Mesodermal cell (in vitro differentiated cells): ENCODE results near the gene RNU6-9.
"Not testable (repeated sequence)": the region's sequence is repeated elsewhere in the genome, so short reads cannot be mapped to it uniquely, and the experiment has no call there.

Source experiments
- H3K27ac ChIP-seq: 2 replicates; pipeline ENCODE4 v1.7.0; 2013; ENCODE audit warnings: mild to moderate bottlenecking, low read depth, low read length, moderate library complexity; ENCODE audit not compliant: severe bottlenecking
- H3K36me3 ChIP-seq: 2 replicates; pipeline ENCODE4 v1.7.1; 2013; ENCODE audit warnings: mild to moderate bottlenecking, low read length, moderate library complexity; ENCODE audit not compliant: control insufficient read depth, insufficient read depth
- H3K4me1 ChIP-seq: one replicate; pipeline ENCODE4 v1.7.1; 2013; ENCODE audit warnings: mild to moderate bottlenecking, low read length; ENCODE audit not compliant: insufficient read depth, control insufficient read depth, poor library complexity, severe bottlenecking
- H3K4me3 ChIP-seq: 2 replicates; pipeline ENCODE4 v1.7.0; 2013; ENCODE audit warnings: low read length, control low read depth, mild to moderate bottlenecking; ENCODE audit not compliant: insufficient read depth, poor library complexity, severe bottlenecking; ENCODE audit errors: extremely low read depth
- H3K9me3 ChIP-seq: 2 replicates; pipeline ENCODE4 v1.7.1; 2013; ENCODE audit warnings: mild to moderate bottlenecking, low read length, moderate library complexity; ENCODE audit not compliant: control insufficient read depth
- WGBS, 2 experiments: methylation state at CpG; one replicate each; pipeline ENCODE4 v1.1.5; 2013; ENCODE audit warnings: missing lambda C conversion rate in 2 of 2; ENCODE audit not compliant: insufficient coverage in 2 of 2; 5-methylcytosine and 5-hydroxymethylcytosine counted together

RNU6-9 gene

GRCh38 chr19:853014-853585 lies 40.2 kb upstream of the RNU6-9 start:
- WGBS, 2 experiments = 88 to 93% methylated on average over 37 to 51 of the region's 67 CpGs
- no peaks in the 10 kb centered on the region for H3K36me3 ChIP-seq
- H3K9me3 ChIP-seq = no peaks in the 10 kb centered on the region
- H3K4me3 ChIP-seq = no peak overlapping the region
- H3K27ac ChIP-seq = no peak overlapping the region
- H3K4me1 ChIP-seq = no peaks in the 10 kb centered on the region

- H3K4me3 ChIP-seq, H3K4me1 ChIP-seq, H3K27ac ChIP-seq, H3K36me3 ChIP-seq, H3K9me3 ChIP-seq: not testable (repeated sequence)
- WGBS, 2 experiments = 88 to 94% methylated on average over 6 to 8 of the region's 17 CpGs
Measured at GRCh38 chr19:853614-854220, 39.6 kb upstream of the RNU6-9 start.

- 100% methylated on average over 1 of the region's 6 CpGs; no CpG with 5 or more reads in 1 of the 2 experiments for WGBS, 2 experiments
Measured at GRCh38 chr19:854549-854948, 38.7 kb upstream of the RNU6-9 start.

GRCh38 chr19:855142-855541 lies 38.1 kb upstream of the RNU6-9 start:
- H3K4me1 ChIP-seq = no peaks in the 10 kb centered on the region
- H3K9me3 ChIP-seq = no peaks in the 10 kb centered on the region
- 84 to 93% methylated on average over 7 to 8 of the region's 12 CpGs for WGBS, 2 experiments
- H3K27ac ChIP-seq = no peak overlapping the region
- no peaks in the 10 kb centered on the region for H3K36me3 ChIP-seq
- no peak overlapping the region for H3K4me3 ChIP-seq

More at GRCh38 chr19:854549-854948, 38.7 kb upstream of the RNU6-9 start:
- H3K4me1 ChIP-seq = no peaks in the 10 kb centered on the region
- H3K4me3 ChIP-seq = no peak overlapping the region
- H3K36me3 ChIP-seq = no peaks in the 10 kb centered on the region
- no peak overlapping the region for H3K27ac ChIP-seq
- H3K9me3 ChIP-seq = no peaks in the 10 kb centered on the region

- Histone ChIP-seq H3K9me3 (no peaks in the 10 kb centered on the region), H3K27ac (no peak overlapping the region), H3K4me3 (no peak overlapping the region), H3K4me1 (no peaks in the 10 kb centered on the region), H3K36me3 (no peaks in the 10 kb centered on the region)
- WGBS, 2 experiments = 75 to 76% methylated on average over 27 to 38 of the region's 40 CpGs
Measured at GRCh38 chr19:855566-856120, 37.6 kb upstream of the RNU6-9 start.

GRCh38 chr19:858284-858683 lies 35.0 kb upstream of the RNU6-9 start:
- H3K4me3 ChIP-seq = no peak overlapping the region
- no peaks in the 10 kb centered on the region for H3K9me3 ChIP-seq
- H3K4me1 ChIP-seq = no peaks in the 10 kb centered on the region
- no peak overlapping the region for H3K27ac ChIP-seq
- no peaks in the 10 kb centered on the region for H3K36me3 ChIP-seq
- 73 to 74% methylated on average over 5 to 7 of the region's 9 CpGs for WGBS, 2 experiments

GRCh38 chr19:858868-859843 lies 34.1 kb upstream of the RNU6-9 start, which contains the start of gene CFD:
Gene CFD (plus strand): TSS chr19:859664. CDS start chr19:859690, 26 bp downstream.
- Histone ChIP-seq H3K36me3 (no peaks in the 10 kb centered on the region), H3K27ac (no peak within 1 kb of the TSS), H3K4me1 (no peaks in the 10 kb centered on the region), H3K4me3 (peak within 1 kb of the TSS; percentile 25), H3K9me3 (no peaks in the 10 kb centered on the region)
- 67 to 75% methylated on average over 13 to 22 of the region's 24 CpGs for WGBS, 2 experiments

GRCh38 chr19:861141-861755 lies 32.0 kb upstream of the RNU6-9 start:
- Histone ChIP-seq H3K4me3 (no peak overlapping the region), H3K36me3 (no peaks in the 10 kb centered on the region), H3K27ac (no peak overlapping the region), H3K9me3 (no peaks in the 10 kb centered on the region), H3K4me1 (no peaks in the 10 kb centered on the region)
- WGBS, 2 experiments = 57 to 65% methylated on average over 9 to 16 of the region's 35 CpGs

- WGBS, 2 experiments = 19 to 20% methylated on average over 43 to 47 of the region's 60 CpGs
- Histone ChIP-seq H3K36me3 (peaks cover under 1% of the 10 kb centered on the region), H3K27ac (no peak overlapping the region), H3K4me1 (no peaks in the 10 kb centered on the region), H3K4me3 (no peak overlapping the region), H3K9me3 (no peaks in the 10 kb centered on the region)
Measured at GRCh38 chr19:861756-862580, 31.3 kb upstream of the RNU6-9 start.
